ENCODE measurements around the gene SRSF6.
"Not testable (repeated sequence)": the region's sequence is repeated elsewhere in the genome, so short reads cannot be mapped to it uniquely, and the experiment has no call there.

Gene SRSF6

DNA sequence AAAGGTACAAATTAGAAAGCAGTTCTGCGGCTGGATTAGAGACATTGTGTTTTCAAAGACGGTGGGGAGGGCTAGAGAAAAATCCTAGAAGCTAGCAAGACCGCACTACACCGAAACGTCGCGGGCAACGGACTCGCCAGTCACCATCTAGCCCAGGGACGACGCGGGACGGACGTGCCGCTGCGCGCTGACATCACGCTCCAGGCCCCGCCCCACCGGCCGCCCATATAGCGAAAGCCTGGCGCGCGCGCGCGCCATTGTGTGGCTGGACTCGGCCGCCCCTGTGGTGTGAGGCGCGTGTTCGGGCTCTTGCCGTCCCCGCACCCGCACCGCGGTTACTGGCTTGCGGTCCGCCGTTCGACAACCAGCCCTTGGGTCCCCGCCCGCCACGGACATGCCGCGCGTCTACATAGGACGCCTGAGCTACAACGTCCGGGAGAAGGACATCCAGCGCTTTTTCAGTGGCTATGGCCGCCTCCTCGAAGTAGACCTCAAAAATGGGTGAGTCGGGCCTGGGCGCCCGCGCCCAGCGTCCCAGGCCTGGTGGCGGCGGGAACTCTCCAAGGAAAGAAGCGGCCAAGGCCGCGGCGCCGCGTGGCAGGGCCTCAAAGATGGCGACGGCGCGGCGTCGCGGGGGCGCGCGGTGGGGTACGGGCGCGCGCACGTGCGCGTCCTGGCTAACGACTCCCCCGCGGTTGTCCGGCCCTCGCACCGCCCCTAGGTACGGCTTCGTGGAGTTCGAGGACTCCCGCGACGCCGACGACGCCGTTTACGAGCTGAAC lies at the start of gene SRSF6:
Gene SRSF6, plus strand, starts transcription at position 257 of the 782 bp plus-strand sequence. Its CDS starts 138 bp downstream, at position 395.
- DNase-seq: peak; percentile 96

DNA sequence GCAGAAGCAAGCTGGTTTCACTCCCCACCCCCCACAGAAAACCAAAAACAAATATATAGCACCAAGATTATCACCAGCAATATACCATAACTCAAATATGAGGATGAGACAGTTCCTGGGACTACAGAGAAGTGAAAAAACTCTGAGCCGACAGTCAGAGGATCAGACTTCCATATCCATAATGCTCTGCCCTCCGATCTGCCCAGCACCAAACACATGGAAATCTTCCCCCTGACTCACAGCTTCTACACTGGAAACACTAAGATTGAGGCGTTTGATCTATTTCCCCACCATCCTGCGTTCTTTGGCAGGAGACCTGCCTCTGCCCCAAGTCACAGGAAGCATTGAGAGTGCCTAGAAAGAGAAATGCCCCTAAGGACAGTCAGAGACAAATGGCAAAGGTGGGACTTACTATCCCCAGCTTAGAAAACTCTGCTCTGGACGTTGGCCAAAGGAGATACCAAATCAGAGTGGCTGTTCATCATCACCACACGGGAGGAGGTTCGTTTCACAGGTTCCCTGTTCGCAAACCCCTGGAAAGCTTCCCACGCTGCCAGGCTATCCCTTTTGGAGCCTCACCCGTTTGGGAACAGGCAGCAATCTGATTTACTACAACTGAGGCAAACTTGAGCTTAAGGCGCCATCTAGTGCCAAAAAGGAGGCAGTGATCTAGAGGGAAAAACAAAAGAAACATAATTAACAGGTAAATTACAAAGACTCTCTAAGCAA lies 48.7 kb upstream of the SRSF6 start:
- no peak for DNase-seq

DNA sequence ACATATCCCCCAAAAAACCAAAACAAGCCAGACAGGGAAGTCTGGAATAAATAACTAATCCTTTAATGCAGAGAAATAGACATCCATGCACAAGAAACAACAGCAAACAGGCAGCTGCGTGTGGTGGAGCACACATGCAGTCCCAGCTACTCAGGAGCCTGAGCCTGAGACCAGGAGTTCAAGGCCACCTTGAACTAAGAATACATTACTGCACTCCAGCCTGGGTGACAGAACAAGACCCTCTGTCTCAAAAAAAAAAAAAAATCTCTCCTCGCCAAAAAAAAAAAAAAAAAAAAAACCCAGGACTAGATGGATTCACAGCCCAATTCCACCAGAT lies 48.2 kb upstream of the SRSF6 start:
- no peak for DNase-seq

- DNase-seq: no peak
Measured at GRCh38 chr20:43415661-43416430, 41.9 kb upstream of the SRSF6 start.

DNA sequence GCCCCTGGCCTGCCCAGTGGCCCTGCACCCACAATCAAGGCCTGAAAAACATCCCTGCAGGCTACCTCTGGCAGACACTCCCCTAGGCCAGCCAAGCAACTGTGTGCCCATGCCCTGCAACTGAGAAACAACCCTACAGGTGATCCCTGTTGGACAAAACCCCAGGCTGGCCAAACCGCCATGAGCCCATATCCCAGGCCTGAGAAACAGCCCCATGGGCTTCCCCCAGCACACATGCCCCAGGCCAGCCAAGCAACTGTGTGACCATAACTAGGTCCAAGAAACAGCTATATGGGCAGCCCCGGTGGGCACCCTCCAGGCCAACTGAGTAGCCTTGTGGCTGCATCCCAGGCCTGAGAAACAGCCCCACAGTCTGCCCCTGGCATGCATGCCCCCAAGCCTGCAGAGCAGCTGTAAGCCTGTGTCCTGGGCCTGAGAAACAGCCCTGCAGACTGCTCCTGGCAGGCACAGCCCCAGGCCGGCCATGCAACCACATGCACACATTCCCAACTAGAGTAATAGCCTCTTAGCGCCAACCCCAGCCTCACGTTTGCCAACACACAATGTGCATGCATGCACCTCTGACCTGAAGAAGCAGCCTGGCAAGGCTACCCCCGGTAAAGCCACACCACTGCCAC lies 41.0 kb upstream of the SRSF6 start:
- no peak for DNase-seq

DNA sequence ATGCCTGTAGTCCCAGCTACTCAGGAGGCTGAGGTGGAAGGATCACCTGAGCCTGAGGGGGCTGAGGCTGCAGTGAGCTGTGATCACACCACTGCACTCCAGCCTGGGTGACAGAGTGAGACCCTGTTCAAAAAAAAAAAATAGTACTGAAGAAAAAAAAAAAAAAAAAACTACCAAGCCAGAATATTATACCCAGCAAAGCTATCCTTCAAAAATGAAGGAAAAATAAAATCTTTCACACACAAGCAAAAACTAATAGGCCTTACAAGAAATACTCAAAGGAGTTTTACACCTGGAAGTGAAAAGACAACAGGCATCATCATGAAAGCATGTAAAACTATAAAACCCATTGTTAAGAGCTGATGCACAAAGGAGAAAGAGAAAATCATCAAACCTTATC lies 37.5 kb upstream of the SRSF6 start:
- DNase-seq: no peak

DNA sequence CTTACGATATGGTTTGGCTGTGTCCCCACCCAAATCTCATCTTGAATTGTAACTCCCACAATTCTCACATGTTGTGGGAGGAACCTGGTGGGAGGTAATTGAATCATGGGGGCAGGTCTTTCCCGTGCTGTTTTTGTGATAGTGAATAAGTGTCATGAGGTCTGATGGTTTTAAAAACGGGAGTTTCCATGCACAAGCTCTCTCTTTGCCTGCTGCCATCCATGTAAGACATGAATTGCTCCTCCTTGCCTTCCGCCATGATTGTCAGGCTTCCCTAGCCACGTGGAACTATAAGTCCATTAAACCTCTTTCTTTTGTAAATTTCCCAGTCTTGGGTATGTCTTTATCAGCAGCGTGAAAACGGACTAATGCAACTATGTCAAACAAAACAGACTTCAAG lies 36.8 kb upstream of the SRSF6 start:
- not testable (repeated sequence) for DNase-seq

GRCh38 chr20:43426172-43426571 lies 31.5 kb upstream of the SRSF6 start:
- no peak for DNase-seq

DNA sequence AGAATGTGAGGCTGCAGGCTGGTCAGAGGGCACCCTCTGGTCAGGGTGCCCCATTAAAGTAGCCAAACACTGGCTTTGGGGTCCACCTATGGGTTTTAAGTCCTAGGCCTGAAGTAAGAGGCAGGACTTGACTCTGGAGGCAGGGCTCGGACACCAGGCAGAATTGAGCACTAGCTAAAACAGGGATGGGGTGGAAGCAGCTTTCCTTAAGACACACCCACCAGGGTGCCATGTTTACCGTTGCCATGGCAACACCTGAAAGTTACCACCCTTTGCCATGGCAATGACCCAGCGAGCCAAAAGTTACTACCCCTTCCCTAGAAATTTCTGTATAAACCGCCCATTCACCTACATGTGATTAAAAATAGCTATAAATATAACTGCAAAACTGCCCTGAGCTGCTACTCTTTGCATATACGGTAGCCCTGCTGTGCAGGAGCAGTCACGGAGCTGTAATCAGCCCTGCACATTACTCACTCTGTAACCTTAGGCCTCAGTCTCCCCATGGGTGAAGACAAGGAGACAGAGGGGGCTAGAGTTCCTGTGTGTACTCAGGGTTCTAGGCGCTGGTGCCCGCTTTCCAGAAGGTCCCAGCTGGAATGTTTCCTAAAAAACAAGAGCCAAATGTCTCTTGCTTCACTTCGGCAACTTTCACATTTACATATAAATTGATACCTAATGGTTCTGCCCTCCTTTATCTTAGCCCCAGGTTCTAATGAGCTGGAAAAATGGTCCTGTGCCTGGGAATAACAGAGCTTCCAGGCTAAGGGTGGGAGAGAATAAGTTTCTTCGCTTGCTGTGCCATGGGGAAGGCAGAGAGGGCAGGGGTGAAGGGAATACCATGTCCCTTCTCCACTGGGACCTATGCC lies 27.2 kb upstream of the SRSF6 start:
- DNase-seq: no peak

GRCh38 chr20:43431134-43431519 lies 26.6 kb upstream of the SRSF6 start:
- DNase-seq: no peak

DNA sequence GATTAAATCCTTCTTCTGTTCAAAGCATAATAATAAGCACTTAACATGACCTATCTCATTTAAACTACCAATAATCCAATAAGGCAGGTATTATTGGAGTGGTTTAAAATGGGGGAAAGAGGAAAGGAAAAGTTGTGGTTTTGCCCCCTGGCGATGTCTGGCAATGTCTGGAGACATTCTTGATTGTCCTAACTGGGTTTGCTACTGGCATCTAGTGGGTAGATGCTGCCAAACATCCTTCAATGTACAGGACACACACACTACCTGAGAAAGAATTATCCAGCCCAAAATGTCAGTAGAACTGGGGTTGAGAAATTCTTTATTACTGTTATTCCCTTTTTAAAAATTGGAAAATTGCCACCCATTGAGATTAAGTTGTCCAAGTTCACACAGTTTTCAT lies 25.2 kb upstream of the SRSF6 start:
- DNase-seq: no peak

GRCh38 chr20:43433250-43433854 lies 24.3 kb upstream of the SRSF6 start:
- DNase-seq: no peak

DNA sequence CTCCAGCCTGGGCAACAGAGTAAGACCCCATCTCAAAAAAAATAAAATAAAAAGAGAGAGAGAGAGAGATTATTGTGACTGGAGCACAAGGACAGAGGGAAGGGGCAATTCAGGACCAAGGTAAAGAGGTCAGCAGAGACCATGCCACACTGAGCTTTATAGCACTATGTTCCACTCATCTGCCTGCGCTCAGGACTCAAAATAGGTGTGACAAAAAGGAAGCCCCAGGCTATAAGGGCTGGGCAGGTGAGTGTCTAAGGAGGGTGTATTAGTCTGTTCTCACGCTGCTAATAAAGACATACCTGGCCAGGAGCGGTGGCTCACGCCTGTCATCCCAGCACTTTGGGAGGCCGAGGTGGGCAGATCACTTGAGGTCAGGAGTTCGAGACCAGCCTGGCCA lies 23.1 kb upstream of the SRSF6 start:
- no peak for DNase-seq

GRCh38 chr20:43438578-43439316 lies 18.9 kb upstream of the SRSF6 start:
- no peak for DNase-seq

DNA sequence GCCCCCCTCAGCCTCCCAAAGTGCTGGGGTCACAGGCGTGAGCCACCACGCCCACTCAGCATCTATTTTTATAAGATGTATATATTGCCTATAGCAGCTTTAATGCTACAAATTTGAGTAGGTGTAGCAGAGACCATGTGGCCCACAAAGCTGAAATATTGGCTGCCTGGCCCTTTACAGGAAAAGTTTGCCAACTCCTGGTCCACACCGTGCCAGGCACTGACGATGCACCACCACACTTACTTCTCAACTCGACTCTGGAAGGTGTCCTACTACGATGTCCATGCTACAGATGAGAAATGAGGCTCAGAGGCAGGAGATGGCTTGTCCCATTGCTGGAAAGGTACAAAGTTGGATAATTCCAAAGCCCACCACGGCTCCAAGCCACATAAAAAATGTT lies 17.2 kb upstream of the SRSF6 start:
- DNase-seq: no peak

- no peak for DNase-seq
Measured at GRCh38 chr20:43442282-43442880, 15.3 kb upstream of the SRSF6 start.

- no peak for DNase-seq
Measured at GRCh38 chr20:43444107-43444506, 13.6 kb upstream of the SRSF6 start.

- DNase-seq: no peak
Measured at GRCh38 chr20:43446361-43446879, 11.3 kb upstream of the SRSF6 start.

GRCh38 chr20:43448431-43448747 lies 9.3 kb upstream of the SRSF6 start:
- DNase-seq: not testable (repeated sequence)

DNA sequence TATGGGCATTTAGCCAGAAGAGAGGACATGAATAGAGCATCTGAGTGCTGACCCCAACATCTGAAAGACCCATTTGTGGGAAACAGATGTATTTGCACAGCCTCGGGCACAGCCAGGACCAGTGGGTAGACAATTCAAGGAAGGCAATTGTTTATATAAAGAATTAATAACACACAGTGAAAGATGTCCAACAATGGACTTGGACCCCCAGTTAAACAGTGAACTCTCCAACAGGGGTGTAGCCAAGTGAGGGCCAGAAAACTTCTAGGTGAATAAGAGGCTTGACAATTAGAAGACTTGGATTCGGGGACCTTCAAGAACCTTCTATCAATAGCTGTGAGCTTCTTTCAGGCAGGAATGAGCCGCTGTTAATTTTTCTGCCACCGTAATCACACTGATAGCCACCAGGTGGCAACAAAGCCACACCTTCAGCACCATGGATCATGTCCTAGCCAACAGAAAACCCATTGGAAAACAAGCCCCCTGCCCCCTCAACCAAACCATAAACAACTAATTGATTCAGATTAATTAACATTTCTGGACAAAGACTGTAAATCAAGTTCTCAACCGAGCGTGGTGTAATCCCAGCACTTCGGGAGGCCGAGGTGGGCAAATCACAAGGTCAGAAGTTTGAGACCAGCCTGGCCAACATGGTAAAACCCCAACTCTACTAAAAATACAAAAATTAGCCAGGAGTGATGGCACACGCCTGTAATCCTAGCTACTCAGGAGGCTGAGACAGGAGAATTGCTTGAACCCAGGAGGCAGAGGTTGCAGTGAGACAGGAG lies 8.8 kb upstream of the SRSF6 start:
- DNase-seq: peak; percentile 21
